NCI-H446 (cell line): ENCODE results near the gene RIPOR3.
A peak's percentile ranks its signal among the peaks of the same experiment; 100 is the strongest.
"Not testable (repeated sequence)": the region's sequence is repeated elsewhere in the genome, so short reads cannot be mapped to it uniquely, and the experiment has no call there.

Experiments
- DNase-seq, 2 experiments: peaks; one replicate each; lab custom pipeline; 2025; lab: John Stamatoyannopoulos, UW

The RIPOR3 gene

DNA sequence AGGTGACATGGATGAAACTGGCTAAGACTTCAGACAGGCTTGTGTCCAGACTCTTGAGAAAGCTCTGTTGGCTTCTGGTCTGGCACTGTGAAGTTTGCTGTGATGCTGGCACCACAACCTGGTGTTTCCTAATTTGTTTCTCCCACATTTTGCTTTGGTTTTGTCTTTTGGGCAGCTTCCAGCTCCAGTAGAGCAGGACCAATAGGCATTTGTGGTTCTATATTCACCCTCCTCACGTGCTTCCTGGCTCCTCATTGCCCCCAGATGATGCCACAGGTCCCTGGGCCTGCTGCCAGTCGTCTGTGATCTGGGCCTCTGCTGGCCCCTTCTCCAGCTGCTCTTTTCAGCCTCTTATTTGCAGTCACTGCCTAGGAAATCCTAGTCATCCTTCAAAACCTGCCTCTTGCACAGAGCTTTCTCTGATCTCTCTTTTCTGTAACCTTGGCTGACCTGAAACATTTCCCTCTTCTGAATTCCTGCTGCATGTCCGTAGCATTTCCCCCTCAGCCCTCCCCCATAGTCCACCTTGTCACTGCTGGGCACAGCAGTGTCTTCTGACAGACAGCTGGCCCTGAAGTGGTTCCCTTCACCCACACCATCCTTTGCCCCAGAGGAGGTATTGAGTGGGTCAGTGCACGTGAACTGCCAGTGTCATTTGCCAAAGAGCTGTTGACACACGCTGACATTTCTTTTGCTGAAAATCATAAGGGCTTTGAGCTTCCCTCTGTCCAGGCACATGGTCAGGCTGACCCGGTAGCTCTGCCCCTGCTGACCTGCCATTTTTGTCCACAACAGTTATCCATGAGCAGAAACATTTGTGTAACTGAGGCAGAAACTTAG, 118.2 kb downstream of the RIPOR3 start:
- peak; percentile 97 to 98 for DNase-seq

DNA sequence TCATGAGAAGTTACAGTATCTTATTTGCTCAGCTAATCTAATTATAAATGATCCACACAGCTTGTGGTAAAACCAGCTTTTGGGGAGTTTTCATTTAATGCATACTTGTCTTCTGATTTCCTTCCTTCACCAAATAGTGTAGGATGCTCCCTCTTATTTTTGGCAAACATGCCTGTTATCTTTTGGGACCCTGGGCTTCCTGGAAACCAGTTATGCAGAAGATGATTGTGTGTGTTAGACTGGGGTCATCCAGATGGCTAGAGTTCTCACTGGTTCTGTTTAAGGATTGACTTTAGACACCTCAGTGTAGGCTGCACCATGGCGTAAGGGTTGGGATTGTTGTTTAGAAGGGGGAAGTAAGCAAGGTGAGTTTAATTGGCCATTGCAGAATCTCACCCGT, 119.9 kb downstream of the RIPOR3 start:
- no peak for DNase-seq

- peak in 1 of 2 experiments; percentile 11 for DNase-seq
These were observed 121.2 kb downstream of the RIPOR3 start for GRCh38 chr20:50569864-50570836.

DNA sequence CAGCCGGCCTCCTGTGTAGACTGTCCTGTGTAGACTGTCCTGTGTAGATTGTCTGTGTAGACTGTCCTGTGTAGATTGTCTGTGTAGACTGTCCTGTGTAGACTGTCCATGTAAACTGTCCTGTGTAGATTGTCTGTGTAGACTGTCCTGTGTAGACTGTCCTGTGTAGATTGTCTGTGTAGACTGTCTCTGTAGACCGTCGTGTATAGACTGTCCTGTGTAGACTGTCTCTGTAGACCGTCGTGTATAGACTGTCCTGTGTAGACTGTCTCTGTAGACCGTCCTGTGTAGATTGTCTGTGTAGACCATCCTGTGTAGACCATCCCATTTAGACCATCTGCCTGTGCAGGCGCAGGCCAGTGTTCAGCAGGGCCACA, 121.9 kb downstream of the RIPOR3 start:
- DNase-seq, result not testable (repeated sequence)

GRCh38 chr20:50568549-50568942, 122.8 kb downstream of the RIPOR3 start:
- DNase-seq, result no peak

DNA sequence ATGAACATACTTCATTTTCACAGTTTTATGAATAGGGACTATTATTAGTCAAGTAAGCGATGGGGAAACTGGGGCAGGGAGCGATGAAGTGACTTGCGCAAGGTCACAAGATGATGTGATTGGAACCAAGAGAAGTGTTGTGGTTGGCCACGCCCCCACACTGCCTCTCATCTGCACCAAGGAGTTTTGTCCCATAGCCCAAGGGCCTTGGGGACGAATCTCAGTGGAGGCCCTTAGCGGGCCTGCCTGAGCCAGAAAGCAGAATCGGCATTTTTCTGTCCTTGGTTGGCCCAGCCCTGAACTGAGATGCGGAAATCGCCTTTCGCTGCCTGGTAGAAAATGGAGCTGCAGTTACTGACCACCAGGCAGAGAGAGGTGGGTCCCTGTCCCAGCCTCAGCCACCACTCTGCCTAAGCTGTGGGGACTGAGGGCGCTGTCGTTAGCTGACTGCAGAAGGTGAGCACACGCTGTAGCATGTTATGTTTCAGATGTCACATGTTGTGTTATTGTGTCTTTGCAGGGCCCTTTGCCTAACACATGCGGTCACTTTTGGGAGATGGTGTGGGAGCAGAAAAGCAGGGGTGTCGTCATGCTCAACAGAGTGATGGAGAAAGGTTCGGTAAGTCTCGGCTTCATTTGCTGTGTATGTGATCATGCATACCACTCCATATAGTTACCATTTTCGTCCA, 123.3 kb downstream of the RIPOR3 start:
- DNase-seq, result no peak

- no peak for DNase-seq
These were observed 125.5 kb downstream of the RIPOR3 start for GRCh38 chr20:50565871-50566270.

GRCh38 chr20:50565383-50565782, 126.0 kb downstream of the RIPOR3 start:
- DNase-seq, result no peak

GRCh38 chr20:50563133-50563944, 128.0 kb downstream of the RIPOR3 start:
- DNase-seq, result no peak

DNA sequence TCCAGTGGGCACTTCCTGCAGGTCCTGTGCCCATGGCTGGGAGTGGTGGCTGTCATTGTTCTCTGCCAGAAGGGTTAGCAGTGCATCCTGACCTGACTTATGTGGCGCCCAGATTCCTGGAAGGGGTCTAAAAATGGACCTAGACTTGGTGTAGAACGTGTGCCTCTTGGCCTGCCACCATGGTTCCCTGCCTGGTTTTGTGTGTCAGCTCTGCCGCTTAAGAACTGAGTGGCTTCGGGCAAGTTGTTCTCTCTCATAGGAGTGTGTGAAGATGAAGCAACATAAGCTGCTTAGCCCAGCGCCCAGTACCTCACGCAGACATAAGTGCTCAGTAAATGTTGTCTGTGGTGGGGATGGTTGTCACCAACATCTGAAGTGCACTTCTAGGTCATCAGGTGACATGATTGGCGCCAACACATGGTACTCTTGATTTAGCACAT, 129.1 kb downstream of the RIPOR3 start:
- no peak for DNase-seq

DNA sequence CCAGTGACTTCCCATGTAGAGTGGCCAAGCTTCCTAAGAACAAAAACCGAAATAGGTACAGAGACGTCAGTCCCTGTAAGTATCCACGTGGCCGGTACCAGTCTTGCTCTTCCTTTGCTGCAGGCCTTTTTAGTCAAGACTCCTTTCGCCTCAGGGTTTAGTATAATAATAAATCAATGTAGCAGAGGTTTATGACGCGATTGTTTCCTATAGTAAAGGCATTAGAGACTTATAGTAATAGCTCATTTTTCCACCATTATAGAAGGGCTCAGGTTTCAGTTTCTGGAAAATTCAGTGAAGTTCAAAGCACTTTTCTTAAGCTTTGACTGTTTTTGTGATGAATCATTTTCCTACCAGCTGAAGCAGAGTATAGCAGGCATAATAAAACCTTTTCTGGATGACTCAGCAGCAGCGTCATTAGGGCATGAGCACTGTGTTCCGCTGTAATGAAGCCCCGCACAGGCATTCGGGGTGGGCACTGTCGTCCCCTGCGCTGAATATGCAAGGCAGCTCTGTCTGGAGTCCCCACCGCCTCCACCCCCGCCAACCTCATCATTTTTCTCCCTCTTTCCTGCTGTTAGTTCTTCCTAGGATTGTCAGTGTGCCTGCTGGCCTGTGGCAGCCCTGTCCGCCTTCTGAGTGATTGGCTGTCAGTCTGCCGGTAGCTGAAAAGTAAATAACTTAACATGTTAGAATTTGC, 129.8 kb downstream of the RIPOR3 start:
- DNase-seq, result no peak

DNA sequence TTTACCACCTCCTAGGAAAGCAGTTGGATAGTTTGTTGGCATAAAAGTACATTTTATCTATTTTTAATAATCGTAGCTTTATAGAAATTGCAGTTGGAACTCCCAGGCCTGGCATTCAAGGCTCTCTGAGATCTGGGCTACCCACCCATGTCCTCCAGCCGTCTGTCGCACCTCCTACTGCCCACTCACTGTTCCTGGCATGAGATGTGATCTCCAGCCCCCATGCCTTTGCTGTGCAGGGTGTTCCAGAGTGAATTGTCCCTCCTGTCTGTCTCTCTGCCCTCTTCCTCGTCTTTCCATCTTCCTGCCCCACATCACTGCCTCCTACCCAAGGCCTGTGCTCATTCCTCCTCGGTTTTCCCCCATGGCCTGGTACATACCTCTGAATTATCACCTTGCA, 130.5 kb downstream of the RIPOR3 start:
- DNase-seq, result peak in 1 of 2 experiments; percentile 10

- peak in 1 of 2 experiments; percentile 65 for DNase-seq
These were observed 131.3 kb downstream of the RIPOR3 start for GRCh38 chr20:50559856-50560638.

- no peak for DNase-seq
These were observed 132.2 kb downstream of the RIPOR3 start for GRCh38 chr20:50559149-50559548.

GRCh38 chr20:50558483-50558925, 132.8 kb downstream of the RIPOR3 start:
- no peak for DNase-seq

DNA sequence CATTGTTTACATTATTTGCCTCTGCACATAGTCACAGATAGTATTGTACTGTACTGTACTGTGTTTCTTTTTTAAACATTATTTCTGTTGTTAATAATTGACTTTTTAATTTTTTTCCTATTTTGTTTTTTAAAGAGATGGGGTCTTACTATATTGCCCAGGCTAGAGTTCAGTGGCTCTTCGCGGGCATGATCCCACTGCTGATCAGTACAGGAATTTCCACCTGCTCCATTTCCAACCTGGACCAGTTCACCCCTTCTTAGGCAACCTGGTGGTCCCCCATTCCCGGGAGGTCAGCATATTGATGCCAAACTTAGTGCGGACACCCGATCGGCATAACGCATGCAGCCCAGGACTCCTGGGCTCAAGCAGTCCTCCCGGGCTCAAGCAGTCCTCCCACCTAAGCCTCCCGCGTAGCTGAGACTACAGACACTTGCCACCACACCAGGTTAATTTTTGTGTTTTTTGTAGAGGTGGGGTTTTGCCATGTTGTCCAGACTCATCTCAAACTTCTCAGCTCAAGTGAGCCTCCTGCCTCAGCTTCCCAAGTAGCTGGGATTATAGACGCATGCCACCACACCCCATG, 133.7 kb downstream of the RIPOR3 start:
- DNase-seq, result no peak

DNA sequence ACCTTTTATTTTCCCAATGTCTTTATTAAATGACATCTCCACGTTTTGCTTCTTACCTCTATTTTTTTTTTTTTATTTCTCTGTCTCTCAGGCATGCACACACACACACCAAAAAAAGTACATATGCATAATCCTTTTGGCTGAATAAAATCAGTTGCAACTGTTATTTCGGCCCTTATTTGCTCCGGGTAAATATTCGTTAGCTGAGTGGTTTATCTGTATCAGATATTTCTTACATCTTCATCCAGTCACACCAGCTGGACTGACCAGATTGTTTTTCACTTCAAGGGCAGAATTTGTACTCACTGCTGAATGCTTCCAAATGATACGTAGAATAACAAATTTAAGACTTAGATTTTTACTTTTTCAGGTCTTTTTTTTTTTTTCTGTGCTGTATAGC, 135.7 kb downstream of the RIPOR3 start:
- no peak for DNase-seq

GRCh38 chr20:50554694-50555579, 136.4 kb downstream of the RIPOR3 start:
- no peak for DNase-seq
